GM08714 (cell line): ENCODE data around the gene MYO9A.
"Not testable (repeated sequence)": the region's sequence is repeated elsewhere in the genome, so short reads cannot be mapped to it uniquely, and the experiment has no call there.

ENCODE experiments used
- H3K4me3 ChIP-seq: fragments of 200-500 bp; sonication (Bioruptor generic); 2 replicates; pipeline ENCODE4 v1.5.1; 2014; ENCODE audit warnings: mild to moderate bottlenecking, low read length, inconsistent platforms
- ZNF274 ChIP-seq: IDR thresholded peaks from 2 replicates; pipeline ENCODE4 v1.6.1; 2012; ENCODE audit warnings: mild to moderate bottlenecking, low read depth, low read length

MYO9A gene

DNA sequence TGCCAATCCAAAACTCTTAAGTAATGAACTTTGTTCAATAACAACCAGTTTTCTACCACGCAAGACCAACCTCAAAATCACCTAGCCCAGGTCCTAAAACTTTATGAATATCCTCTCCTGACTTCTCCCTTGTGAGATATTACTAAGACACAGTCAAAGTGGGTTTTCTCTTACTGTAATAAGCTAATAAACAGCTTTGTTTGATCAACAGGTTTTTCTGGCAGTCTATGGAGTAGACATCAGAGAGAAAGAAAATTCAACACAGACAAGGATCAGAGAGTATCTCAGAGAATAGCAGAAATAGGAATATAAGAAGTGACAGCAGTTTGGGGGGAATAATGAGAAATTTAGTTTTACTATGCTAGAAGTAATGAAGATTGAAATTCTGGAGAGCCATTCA lies 228.0 kb downstream of the MYO9A start:
- TF ChIP-seq ZNF274: no peak
- no peak overlapping the region for H3K4me3 ChIP-seq

DNA sequence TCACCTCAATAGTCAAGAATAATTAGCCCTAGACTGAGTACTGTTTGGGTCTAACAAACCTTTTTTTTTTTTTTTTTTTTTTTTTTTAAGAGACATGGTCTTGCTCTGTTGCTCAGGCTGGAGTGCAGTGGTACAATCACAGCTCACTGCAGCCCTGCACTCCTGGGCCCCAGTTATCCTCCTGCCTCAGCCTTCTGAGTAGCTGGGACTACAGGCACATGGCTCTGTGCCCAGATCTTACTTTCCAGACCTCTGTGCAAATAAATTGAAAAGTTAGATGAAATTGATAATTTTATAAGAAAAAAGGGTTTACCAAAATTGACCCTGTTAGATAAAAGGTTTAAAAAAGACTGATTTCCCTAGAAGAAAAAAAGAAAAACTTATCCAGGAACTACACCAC lies 228.6 kb downstream of the MYO9A start:
- no peak for TF ChIP-seq ZNF274

DNA sequence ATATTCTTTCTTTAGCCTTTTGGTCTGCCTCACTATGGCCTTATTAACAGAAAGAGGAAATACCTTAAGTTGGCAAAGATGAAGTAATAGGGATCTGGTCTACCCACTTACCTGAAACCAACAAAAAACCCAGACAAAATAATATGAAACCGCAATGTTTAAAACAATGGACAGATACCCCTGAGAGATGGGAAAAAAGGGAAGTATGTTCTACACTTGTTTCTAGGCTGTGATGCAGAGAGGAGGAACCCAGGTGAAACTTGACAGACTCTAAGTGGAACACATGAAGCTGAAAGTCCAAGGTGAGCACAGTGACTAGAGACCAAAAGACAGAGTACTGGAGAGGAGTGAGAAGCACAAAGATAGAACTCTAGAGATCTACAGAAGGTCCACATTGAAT lies 229.2 kb downstream of the MYO9A start:
- H3K4me3 ChIP-seq: no peak overlapping the region
- no peak for TF ChIP-seq ZNF274

More for the DNA sequence above, 228.6 kb downstream of the MYO9A start:
- H3K4me3 ChIP-seq: no peak overlapping the region

DNA sequence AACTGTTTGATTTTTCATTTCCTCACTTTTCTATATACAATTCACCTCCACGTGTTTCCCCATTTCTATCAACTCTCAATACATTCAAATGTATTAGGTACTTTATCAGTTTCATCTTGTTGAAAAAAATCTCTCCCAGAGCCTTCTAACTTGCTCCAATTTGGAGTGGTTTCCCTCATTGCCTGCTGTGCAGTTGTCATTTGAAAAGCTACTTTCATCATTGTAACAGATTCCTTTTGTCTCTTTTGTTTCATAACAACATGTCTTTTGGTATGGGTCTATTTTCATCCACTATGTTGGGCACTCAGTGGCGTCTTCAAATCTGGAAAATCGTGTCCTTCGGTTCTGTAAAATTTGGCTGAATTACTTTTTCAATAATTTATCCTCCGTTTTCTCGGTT lies 232.6 kb downstream of the MYO9A start:
- H3K4me3 ChIP-seq: no peak overlapping the region
- TF ChIP-seq ZNF274: no peak

DNA sequence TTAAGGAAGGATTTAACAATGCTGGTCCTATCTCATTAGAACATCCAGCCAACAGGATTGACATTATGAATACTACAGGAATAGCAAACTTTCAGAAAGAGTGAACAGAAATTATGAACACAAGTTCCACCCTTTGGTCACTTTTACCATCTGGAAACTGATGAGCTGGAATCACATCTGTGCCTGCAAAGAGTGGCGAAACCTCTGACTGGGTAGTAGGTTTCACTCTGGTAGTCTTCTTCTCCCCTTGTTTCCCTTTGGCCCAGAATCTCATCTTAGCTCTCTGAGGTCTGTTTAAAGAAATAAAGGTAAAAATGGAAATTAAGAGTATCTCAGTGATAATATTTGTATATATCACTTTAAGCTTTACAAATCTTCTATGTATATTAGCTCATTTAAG lies 234.5 kb downstream of the MYO9A start:
- H3K4me3 ChIP-seq: no peak overlapping the region
- TF ChIP-seq ZNF274: no peak

DNA sequence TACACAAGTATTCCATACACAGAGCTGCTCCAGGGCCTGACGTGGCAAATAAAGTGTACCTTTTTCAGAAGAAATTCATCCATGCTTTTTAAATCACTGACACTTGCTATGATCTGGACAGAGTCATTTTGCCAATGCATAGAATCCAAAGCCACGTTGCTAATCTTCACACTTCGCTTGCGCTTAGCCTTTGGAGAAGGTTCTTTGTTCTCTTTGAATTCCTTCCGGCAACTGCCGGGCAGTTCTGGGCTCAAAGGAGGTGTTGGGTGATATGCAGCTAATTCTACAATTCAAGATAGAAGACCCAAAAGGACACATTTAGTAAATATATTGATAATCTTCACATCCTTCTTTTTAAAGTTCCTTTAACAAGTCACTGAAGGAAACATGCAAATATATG lies 237.7 kb downstream of the MYO9A start:
- H3K4me3 ChIP-seq: no peak overlapping the region
- TF ChIP-seq ZNF274: no peak

DNA sequence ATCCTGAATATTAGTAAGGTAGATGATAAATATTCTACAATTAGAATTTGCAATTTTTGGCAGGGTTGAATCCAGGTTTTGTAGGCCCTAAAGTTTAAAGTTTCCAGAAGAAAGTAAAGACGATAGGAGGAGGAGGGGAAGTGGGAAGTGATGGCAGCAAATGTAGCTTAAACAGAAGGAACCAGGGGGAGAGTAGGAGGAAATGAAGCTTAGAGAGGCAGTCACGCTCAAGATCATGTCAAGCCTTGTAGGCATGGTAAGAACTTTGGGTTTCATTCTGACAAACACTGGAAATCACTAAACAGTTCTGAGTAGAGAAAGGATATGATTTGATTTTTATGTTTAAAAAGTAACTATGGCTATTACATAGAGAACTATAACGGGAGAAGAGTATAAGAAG lies 243.7 kb downstream of the MYO9A start:
- TF ChIP-seq ZNF274: no peak
- no peak overlapping the region for H3K4me3 ChIP-seq

DNA sequence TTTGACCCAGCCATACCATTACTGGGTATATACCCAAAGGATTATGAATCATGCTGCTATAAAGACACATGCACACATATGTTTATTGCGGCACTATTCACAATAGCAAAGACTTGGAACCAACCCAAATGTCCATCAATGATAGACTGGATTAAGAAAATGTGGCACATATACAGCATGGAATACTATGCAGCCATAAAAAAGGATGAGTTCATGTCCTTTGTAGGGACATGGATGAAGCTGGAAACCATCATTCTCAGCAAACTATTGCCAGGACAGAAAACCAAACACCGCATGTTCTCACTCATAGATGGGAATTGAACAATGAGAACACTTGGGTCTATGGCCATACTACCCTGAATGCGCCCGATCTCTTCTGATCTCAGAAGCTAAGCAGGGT lies 259.7 kb downstream of the MYO9A start:
- H3K4me3 ChIP-seq: not testable (repeated sequence)

DNA sequence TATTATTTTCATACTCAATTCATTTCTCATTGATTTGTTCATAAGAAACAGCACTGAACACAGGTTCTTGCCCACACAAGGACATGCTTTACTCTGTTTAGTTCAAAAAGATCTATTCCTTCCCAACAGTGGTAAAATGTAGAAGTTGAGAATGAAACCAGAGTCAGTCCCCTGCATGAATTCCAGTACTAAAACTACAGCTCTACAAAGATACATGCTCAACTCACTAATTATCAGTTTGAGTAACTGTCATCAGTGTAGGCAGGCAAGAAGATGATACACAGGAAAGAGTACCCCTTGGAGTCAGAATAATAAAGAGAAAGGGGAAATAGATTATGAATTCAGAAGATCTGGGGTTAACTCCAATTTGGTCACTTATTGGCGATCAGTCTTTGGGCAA lies 264.4 kb downstream of the MYO9A start:
- H3K4me3 ChIP-seq: no peak overlapping the region
- no peak for TF ChIP-seq ZNF274

DNA sequence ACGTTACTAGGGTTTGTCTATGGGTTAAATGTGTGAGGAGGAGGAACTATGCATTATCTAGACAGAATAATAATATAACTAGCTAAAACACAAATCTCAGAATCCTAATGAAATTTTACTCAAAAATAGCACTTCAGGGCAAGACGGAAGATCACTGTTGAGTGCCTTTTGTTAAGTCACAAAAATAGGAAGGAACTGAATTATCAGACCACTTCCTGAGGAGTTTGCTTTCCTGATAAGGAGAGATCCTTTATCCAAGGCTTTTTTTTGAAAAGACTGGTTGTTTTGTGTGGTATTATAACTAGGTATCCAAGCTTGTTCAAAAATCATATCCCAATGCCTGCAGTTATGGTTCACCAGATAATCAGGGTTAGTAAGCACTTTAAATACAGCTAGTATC lies 273.0 kb downstream of the MYO9A start:
- no peak overlapping the region for H3K4me3 ChIP-seq
- TF ChIP-seq ZNF274: no peak

DNA sequence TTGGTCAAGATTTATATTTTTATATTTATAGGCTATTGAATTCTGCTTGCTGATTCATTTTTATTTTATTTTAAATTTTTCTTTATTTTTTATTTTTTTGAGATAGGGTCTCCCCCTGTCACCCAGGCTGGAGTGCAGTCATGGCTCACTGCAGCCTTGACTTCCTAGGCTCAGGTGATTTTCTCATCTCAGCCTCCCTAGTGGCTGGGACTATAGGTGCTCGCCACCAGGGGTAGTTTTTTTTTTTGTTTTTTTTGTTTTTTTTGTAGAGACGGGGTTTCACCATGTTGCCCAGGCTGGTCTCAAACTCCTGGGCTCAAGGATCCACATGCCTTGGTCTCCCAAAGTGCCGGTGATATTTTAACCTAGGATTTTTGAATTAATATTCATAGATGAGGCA lies 276.4 kb downstream of the MYO9A start:
- no peak overlapping the region for H3K4me3 ChIP-seq
- TF ChIP-seq ZNF274: no peak

DNA sequence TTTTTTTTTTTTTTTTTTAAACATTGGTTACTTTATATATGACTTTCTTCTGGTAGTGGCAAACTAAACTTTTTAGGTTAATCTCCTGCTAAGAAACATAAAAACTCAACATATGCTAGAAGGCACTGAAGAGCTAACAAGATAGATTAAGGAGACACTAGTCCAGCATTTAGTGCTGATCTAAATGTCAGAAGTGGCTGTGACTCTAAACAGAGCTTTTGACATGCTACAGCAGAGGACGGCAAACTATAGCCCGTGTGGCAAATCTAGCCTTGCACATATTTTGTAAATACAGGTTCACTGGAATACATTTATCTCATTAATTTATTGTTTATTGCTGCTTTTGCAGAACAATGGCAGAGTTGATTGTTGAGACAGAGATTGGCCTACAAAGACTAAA lies 287.0 kb downstream of the MYO9A start:
- H3K4me3 ChIP-seq: no peak overlapping the region
- no peak for TF ChIP-seq ZNF274

DNA sequence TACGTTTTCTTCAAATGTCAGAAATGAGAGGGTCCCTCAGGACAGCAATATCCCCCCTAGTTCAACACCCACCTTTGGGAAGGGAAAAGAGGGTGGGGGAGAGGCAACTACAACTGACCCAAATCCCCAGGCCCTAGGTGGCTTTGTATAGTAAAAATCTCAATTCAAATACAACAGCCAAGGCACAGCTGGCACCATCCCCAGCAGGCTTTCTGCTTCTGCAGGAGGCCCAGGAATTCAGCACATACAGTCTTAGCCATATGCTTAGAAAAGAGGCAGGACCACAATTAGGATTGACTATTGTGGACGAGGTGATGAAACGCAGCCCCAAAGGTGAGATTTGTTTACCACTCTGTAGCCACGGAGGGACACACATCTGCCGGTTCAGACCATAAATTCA lies 291.8 kb downstream of the MYO9A start:
- TF ChIP-seq ZNF274: no peak
- H3K4me3 ChIP-seq: no peak overlapping the region

DNA sequence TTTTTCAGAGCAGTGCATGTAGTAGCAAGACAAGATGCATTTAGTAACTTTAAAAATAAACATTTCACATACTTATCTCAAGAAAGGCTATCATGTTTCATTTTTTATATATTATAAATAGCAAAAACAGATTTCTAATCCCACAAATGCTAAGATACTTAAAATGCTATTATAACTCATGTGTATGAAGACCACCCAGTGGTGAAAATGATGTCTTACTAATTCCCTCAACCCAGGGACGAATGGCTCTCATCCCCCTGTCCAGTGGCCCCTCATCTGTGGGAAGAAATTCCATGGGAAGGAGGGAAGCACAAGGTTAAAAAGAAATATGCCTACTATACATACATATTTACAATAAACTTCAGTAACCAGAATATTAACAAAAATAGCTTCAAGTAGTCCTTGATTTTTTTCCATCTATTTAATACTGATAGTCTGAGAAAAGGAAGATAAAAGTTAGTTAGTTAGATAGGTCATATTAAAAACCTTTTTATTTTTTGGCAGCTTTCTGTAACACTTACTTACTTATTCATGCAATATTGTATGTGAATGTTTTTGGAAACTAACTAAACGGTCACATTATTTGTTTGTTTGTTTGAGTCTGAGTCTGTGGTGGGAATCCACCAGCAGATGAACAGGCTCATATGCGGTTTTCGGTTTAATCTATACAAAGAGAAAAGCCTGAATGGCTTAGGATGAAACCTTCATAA lies 292.8 kb downstream of the MYO9A start:
- no peak overlapping the region for H3K4me3 ChIP-seq
- no peak for TF ChIP-seq ZNF274

DNA sequence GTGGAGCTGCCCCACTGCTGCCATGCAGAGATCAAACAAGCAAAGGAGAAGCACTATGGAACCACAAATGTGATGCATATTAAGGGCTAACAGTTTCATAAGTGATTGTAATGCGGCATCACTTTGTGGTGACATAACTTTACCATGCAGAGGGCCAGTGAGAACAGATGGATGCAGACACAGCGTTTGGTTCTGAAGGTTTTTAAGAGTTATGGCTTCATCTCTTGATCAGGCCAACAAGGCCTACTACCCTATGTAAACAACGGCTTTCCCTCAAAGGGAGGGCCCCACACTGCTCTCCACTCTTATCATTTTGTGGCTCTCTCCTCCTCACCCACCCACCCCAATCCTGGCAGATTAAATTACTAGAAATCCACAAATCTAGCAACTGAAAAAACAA lies 294.1 kb downstream of the MYO9A start:
- no peak overlapping the region for H3K4me3 ChIP-seq
- no peak for TF ChIP-seq ZNF274
